Loucy (cell line): ENCODE measurements around the gene SCAMP4.

ENCODE experiments used
- CTCF ChIP-seq: fragments of 200-600 bp; sonication (generic); conservative IDR thresholded peaks from 2 replicates; pipeline ENCODE4 v1.5.1; 2014; ENCODE audit warnings: mild to moderate bottlenecking, antibody characterized with exemption, low read length
- EZH2phosphoT487 ChIP-seq: fragments of 200-600 bp; IDR thresholded peaks from 2 replicates; pipeline ENCODE4 v1.6.1; 2018; ENCODE audit warnings: antibody characterized with exemption, mild to moderate bottlenecking, moderate library complexity, borderline replicate concordance

GRCh38 chr19:1914826-1915341 is 9.7 kb downstream of the SCAMP4 start:
- no peak for TF ChIP-seq CTCF
- TF ChIP-seq EZH2phosphoT487 = no peak
